H1 (cell line): ENCODE data around the gene PGPEP1.

Experiments
- CEBPB ChIP-seq: IDR thresholded peaks from 2 replicates; pipeline ENCODE4 v1.6.1; 2012; ENCODE audit warnings: low read depth, low read length
- CHD1 ChIP-seq: IDR thresholded peaks from 2 replicates; pipeline ENCODE4 v1.6.1; 2012; ENCODE audit warnings: low read depth, low read length, improper control_type of control experiment
- EP300 ChIP-seq, 2 experiments: IDR thresholded peaks; 1 replicate in 1 of 2; 2 replicates in 1 of 2; pipeline ENCODE4 v1.6.1; 2011 to 2012; ENCODE audit warnings: low read depth in 2 of 2, low read length in 2 of 2, mild to moderate bottlenecking in 2 of 2, borderline replicate concordance in 1 of 2, inconsistent platforms in 1 of 2, moderate library complexity in 1 of 2
- TF ChIP-seq, protein P1 (sequence below), 3 experiments: IDR thresholded peaks; 1 replicate in 2 of 3; 2 replicates in 1 of 3; pipeline versions ENCODE4 v1.5.1 to v1.6.1; 2011; ENCODE audit warnings: low read length in 3 of 3, mild to moderate bottlenecking in 3 of 3, inconsistent platforms in 2 of 3, low read depth in 1 of 3, moderate library complexity in 1 of 3; ENCODE audit not compliant: insufficient read depth in 1 of 3; ENCODE audit errors: control extremely low read depth in 1 of 3

DNA sequence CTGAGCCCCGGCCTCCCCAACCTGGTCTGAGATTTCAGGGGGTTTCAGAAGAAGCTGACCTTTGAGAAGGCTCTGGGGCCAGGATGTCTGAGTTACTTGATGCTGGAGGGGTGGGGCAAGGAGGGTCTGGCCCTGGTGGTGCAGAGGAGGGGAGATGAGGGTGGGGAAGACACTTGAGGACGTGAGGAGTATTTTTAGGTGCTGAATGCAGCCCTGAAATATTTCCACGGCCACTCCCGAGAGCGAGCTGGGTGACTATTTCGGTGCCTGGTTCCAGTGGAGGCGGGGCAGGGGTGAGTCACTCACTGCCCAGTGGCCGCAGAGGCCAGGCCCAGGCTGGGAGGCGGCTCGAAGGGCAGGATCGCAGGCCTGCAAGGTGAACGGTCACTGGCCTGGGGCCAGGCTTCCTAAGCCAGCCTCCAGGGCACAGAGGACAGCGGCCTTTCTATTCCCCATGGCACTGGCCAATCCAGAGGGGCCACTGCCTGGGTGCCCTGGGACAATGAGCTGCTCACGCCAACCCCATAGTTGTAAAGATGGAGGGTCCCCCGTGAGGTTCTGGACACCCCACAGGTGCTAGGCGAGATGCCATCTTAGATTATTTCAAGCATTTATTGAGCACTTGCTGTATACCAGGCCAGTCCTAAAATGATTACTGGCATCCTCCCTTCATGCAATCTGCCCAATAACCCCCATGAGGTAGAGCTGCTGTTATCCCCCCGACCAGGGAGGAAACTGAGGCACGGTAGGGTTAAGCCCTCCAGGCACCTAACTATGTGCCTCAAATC is 39.3 kb upstream of the PGPEP1 start:
- TF ChIP-seq, protein P1, sequence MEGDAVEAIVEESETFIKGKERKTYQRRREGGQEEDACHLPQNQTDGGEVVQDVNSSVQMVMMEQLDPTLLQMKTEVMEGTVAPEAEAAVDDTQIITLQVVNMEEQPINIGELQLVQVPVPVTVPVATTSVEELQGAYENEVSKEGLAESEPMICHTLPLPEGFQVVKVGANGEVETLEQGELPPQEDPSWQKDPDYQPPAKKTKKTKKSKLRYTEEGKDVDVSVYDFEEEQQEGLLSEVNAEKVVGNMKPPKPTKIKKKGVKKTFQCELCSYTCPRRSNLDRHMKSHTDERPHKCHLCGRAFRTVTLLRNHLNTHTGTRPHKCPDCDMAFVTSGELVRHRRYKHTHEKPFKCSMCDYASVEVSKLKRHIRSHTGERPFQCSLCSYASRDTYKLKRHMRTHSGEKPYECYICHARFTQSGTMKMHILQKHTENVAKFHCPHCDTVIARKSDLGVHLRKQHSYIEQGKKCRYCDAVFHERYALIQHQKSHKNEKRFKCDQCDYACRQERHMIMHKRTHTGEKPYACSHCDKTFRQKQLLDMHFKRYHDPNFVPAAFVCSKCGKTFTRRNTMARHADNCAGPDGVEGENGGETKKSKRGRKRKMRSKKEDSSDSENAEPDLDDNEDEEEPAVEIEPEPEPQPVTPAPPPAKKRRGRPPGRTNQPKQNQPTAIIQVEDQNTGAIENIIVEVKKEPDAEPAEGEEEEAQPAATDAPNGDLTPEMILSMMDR (IDR thresholded peaks at IDR 0.05; ENCODE audit: control extremely low read depth in 1 of 3, insufficient read depth in 1 of 3, low read depth in 1 of 3, low read length in 3 of 3) = no peak
- TF ChIP-seq CEBPB (no peak), CHD1 (no peak), EP300 (IDR thresholded peaks at IDR 0.05; ENCODE audit: borderline replicate concordance in 1 of 2, low read depth in 2 of 2, low read length in 2 of 2) (no peak)
